SK-N-SH (cell line): ENCODE measurements around the gene ASXL3.

Experiments
- CTCF ChIP-seq: fragments of 200-600 bp; sonication (generic); IDR thresholded peaks from 2 replicates; pipeline ENCODE4 v1.6.1; 2017; ENCODE audit warnings: antibody characterized with exemption, mild to moderate bottlenecking, moderate library complexity
- FOSL2 ChIP-seq: IDR thresholded peaks from 2 replicates; pipeline ENCODE4 v1.4.0; 2012; ENCODE audit warnings: low read depth, mild to moderate bottlenecking, moderate library complexity, borderline replicate concordance
- GABPA ChIP-seq: IDR thresholded peaks from 2 replicates; pipeline ENCODE4 v1.4.0; 2012; ENCODE audit warnings: low read depth, mild to moderate bottlenecking
- GATA2 ChIP-seq: sonication (generic); formaldehyde crosslinking; IDR thresholded peaks from 2 replicates; pipeline ENCODE4 v1.5.0; 2020; ENCODE audit warnings: mild to moderate bottlenecking, missing genetic modification reagents
- JUND ChIP-seq: IDR thresholded peaks from 2 replicates; pipeline ENCODE4 v1.4.0; 2012
- RCOR1 ChIP-seq: fragments of 150-350 bp; IDR thresholded peaks from 2 replicates; pipeline ENCODE4 v1.6.1; 2017; ENCODE audit warnings: antibody characterized with exemption, low read length
- SMC3 ChIP-seq: IDR thresholded peaks from 2 replicates; pipeline ENCODE4 v1.6.1; 2012; ENCODE audit warnings: low read depth, low read length, improper control_type of control experiment

DNA sequence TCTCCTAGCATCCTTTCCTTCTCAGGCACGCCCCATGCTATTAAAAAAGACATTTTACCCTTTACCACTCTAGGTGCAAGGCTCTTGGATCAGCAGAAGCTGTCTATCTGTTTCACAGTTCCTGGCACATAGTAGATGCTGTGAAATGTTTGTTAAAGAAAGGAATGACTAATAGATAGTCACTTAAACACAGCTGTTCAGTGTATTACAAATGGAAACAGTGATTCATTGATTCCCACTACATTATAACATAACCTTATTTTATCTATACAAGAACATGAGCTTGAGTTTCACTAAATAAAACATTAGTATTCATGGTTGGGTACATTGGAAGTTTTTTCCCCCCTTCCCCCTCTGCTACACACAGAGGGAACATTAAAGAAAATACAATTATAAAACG is 142.1 kb downstream of the ASXL3 start:
- TF ChIP-seq GATA2 (no peak), FOSL2 (no peak), CTCF (no peak), SMC3 (no peak), GABPA (no peak), RCOR1 (no peak), JUND (no peak)
